SK-N-SH (cell line): ENCODE measurements around the gene CSF2RB.

Experiments
- CTCF ChIP-seq: fragments of 200-600 bp; sonication (generic); IDR thresholded peaks from 2 replicates; pipeline ENCODE4 v1.6.1; 2017; ENCODE audit warnings: antibody characterized with exemption, mild to moderate bottlenecking, moderate library complexity
- EP300 ChIP-seq, 2 experiments: IDR thresholded peaks; 2 replicates each; pipeline versions ENCODE4 v1.4.0 to v1.6.1; 2012; ENCODE audit warnings: borderline replicate concordance in 1 of 2, low read depth in 1 of 2, low read length in 1 of 2
- JUND ChIP-seq: IDR thresholded peaks from 2 replicates; pipeline ENCODE4 v1.4.0; 2012
- MXI1 ChIP-seq: IDR thresholded peaks from 2 replicates; pipeline ENCODE4 v1.6.1; 2012; ENCODE audit warnings: mild to moderate bottlenecking, low read depth, low read length, improper control_type of control experiment
- RAD21 ChIP-seq: IDR thresholded peaks from 2 replicates; pipeline ENCODE4 v1.6.1; 2012; ENCODE audit warnings: mild to moderate bottlenecking, low read length
- REST ChIP-seq: IDR thresholded peaks from 2 replicates; pipeline ENCODE4 v1.6.1; 2012; ENCODE audit warnings: mild to moderate bottlenecking, low read depth, low read length, moderate library complexity
- SMC3 ChIP-seq: IDR thresholded peaks from 2 replicates; pipeline ENCODE4 v1.6.1; 2012; ENCODE audit warnings: low read depth, low read length, improper control_type of control experiment
- TAF1 ChIP-seq: IDR thresholded peaks from 2 replicates; pipeline ENCODE4 v1.6.1; 2012; ENCODE audit warnings: low read depth, mild to moderate bottlenecking, low read length, moderate library complexity, borderline replicate concordance
- USF2 ChIP-seq: fragments of 150-350 bp; IDR thresholded peaks from 2 replicates; pipeline ENCODE4 v1.6.1; 2017; ENCODE audit warnings: antibody characterized with exemption, low read length, low read depth, borderline replicate concordance

DNA sequence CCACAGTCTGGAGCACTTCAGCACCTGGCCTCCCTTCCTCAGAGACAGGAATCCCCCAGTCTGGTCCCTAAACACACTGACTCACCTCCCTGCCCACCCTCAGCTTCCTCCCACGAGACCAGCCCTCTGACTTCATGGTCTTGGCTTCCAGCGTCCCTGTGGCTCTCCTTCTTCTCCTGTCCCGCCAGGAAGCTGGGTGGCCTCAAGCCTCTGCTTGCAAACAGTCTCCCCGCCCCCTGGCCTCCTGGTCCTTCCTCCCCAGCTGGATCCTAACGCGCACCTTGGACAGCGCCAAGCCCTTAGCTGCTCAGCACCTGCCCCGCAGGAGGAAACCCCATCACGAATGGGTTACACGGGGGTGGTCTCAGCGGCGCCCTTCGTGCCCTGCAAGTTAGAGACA lies 48.1 kb upstream of the CSF2RB start:
- TF ChIP-seq JUND, result no peak
- no peak for TF ChIP-seq RAD21
- no peak for TF ChIP-seq CTCF
- no peak for TF ChIP-seq EP300 (IDR thresholded peaks at IDR 0.05; ENCODE audit: borderline replicate concordance in 1 of 2, low read depth in 1 of 2, low read length in 1 of 2)
- peak; percentile 85 for TF ChIP-seq REST
- no peak for TF ChIP-seq USF2
- TF ChIP-seq MXI1, result no peak
- no peak for TF ChIP-seq TAF1
- TF ChIP-seq SMC3, result no peak
